ENCODE data around the gene NCOA7.
"Not testable (repeated sequence)": the region's sequence is repeated elsewhere in the genome, so short reads cannot be mapped to it uniquely, and the experiment has no call there.

NCOA7 gene

GRCh38 chr6:125935520-125935919, 144.8 kb downstream of the NCOA7 start:
- not testable (repeated sequence) for H3K79me1 ChIP-seq (ENCODE audit: low read depth, low read length); H2BK5ac ChIP-seq (ENCODE audit: low read length); H3K14ac ChIP-seq (ENCODE audit: low read length); H3K9ac ChIP-seq (ENCODE audit: low read depth, low read length, poor library complexity); H3K23ac ChIP-seq (ENCODE audit: low read depth, low read length, poor library complexity); H3K4me1 ChIP-seq (ENCODE audit: control insufficient read depth in 2 of 2, insufficient read depth in 1 of 2, low read depth in 1 of 2, low read length in 2 of 2); H2BK12ac ChIP-seq (ENCODE audit: low read length); H3K27ac ChIP-seq (replicated peaks; ENCODE audit: low read length); H4K8ac ChIP-seq (ENCODE audit: low read depth, low read length); H4K91ac ChIP-seq (ENCODE audit: low read depth, low read length, poor library complexity); H2AFZ ChIP-seq (ENCODE audit: low read length); H3K27me3 ChIP-seq (ENCODE audit: control insufficient read depth in 3 of 3, insufficient read depth in 3 of 3, low read depth in 1 of 3, low read length in 3 of 3); H2AK5ac ChIP-seq (ENCODE audit: low read depth, low read length); H3K36me3 ChIP-seq (replicated peaks in 1 of 2; ENCODE audit: control insufficient read depth in 2 of 2, insufficient read depth in 2 of 2, low read length in 2 of 2); H2BK15ac ChIP-seq (ENCODE audit: low read length); H2BK120ac ChIP-seq (ENCODE audit: low read depth, low read length); H3K9me3 ChIP-seq (replicated peaks in 1 of 2; ENCODE audit: control insufficient read depth in 2 of 2, insufficient read depth in 1 of 2, low read depth in 1 of 2, low read length in 2 of 2); H3K4me3 ChIP-seq (ENCODE audit: low read length in 2 of 2); H3K4ac ChIP-seq (ENCODE audit: low read length); H3K4me2 ChIP-seq (ENCODE audit: insufficient read depth, low read length, poor library complexity, severe bottlenecking); DNase-seq (ENCODE audit: low spot score); H3K18ac ChIP-seq (ENCODE audit: low read length)
- WGBS, 2 donors (ENCODE audit: extremely low coverage in 2 of 2, insufficient read length in 2 of 2, insufficient replicate concordance in 1 of 2), result no CpG with 5 or more reads among the region's 5 CpGs

- Histone ChIP-seq H3K4me2 (ENCODE audit: insufficient read depth, low read length, poor library complexity, severe bottlenecking) (no peak overlapping the region), H3K79me1 (ENCODE audit: low read depth, low read length) (no peaks in the 10 kb centered on the region), H3K4me1 (ENCODE audit: control insufficient read depth in 2 of 2, insufficient read depth in 1 of 2, low read depth in 1 of 2, low read length in 2 of 2) (no peaks in the 10 kb centered on the region), H3K27me3 (ENCODE audit: control insufficient read depth in 3 of 3, insufficient read depth in 3 of 3, low read depth in 1 of 3, low read length in 3 of 3) (peaks cover 0 to 25% (median 0%) of the 10 kb centered on the region in 3 experiments), H3K4me3 (ENCODE audit: low read length in 2 of 2) (no peak overlapping the region), H3K36me3 (replicated peaks in 1 of 2; ENCODE audit: control insufficient read depth in 2 of 2, insufficient read depth in 2 of 2, low read length in 2 of 2) (no peaks in the 10 kb centered on the region), H3K9ac (ENCODE audit: low read depth, low read length, poor library complexity) (no peak overlapping the region), H3K14ac (ENCODE audit: low read length) (no peak overlapping the region), H2AFZ (ENCODE audit: low read length) (no peak overlapping the region), H3K27ac (replicated peaks; ENCODE audit: low read length) (no peak overlapping the region), H4K8ac (ENCODE audit: low read depth, low read length) (no peak overlapping the region), H3K4ac (ENCODE audit: low read length) (no peak overlapping the region), H2BK12ac (ENCODE audit: low read length) (no peak overlapping the region), H3K9me3 (replicated peaks in 1 of 2; ENCODE audit: control insufficient read depth in 2 of 2, insufficient read depth in 1 of 2, low read depth in 1 of 2, low read length in 2 of 2) (no peaks in the 10 kb centered on the region), H2BK15ac (ENCODE audit: low read length) (no peak overlapping the region), H2BK120ac (ENCODE audit: low read depth, low read length) (no peak overlapping the region), H2BK5ac (ENCODE audit: low read length) (no peak overlapping the region), H4K91ac (ENCODE audit: low read depth, low read length, poor library complexity) (no peak overlapping the region), H2AK5ac (ENCODE audit: low read depth, low read length) (no peak overlapping the region), H3K18ac (ENCODE audit: low read length) (no peak overlapping the region), H3K23ac (ENCODE audit: low read depth, low read length, poor library complexity) (no peak overlapping the region)
- no CpG with 5 or more reads among the region's 1 CpG for WGBS, 2 donors (ENCODE audit: extremely low coverage in 2 of 2, insufficient read length in 2 of 2, insufficient replicate concordance in 1 of 2)
- DNase-seq (ENCODE audit: low spot score), result no peak
Observed at GRCh38 chr6:125939026-125939425, 148.3 kb downstream of the NCOA7 start.

- H2BK12ac ChIP-seq (ENCODE audit: low read length), result no peak overlapping the region
- no peak overlapping the region for H3K23ac ChIP-seq (ENCODE audit: low read depth, low read length, poor library complexity)
- no peak overlapping the region for H2AFZ ChIP-seq (ENCODE audit: low read length)
- H3K18ac ChIP-seq (ENCODE audit: low read length), result no peak overlapping the region
- no peak overlapping the region for H3K4me3 ChIP-seq (ENCODE audit: low read length in 2 of 2)
- no peaks in the 10 kb centered on the region for H3K36me3 ChIP-seq (replicated peaks in 1 of 2; ENCODE audit: control insufficient read depth in 2 of 2, insufficient read depth in 2 of 2, low read length in 2 of 2)
- H3K4ac ChIP-seq (ENCODE audit: low read length), result no peak overlapping the region
- no peak overlapping the region for H2AK5ac ChIP-seq (ENCODE audit: low read depth, low read length)
- no peak for DNase-seq (ENCODE audit: low spot score)
- H3K79me1 ChIP-seq (ENCODE audit: low read depth, low read length), result no peaks in the 10 kb centered on the region
- no peak overlapping the region for H3K14ac ChIP-seq (ENCODE audit: low read length)
- no peak overlapping the region for H4K8ac ChIP-seq (ENCODE audit: low read depth, low read length)
- no CpG with 5 or more reads among the region's 2 CpGs for WGBS, 2 donors (ENCODE audit: extremely low coverage in 2 of 2, insufficient read length in 2 of 2, insufficient replicate concordance in 1 of 2)
- peaks cover 0 to 25% (median 0%) of the 10 kb centered on the region in 3 experiments for H3K27me3 ChIP-seq (ENCODE audit: control insufficient read depth in 3 of 3, insufficient read depth in 3 of 3, low read depth in 1 of 3, low read length in 3 of 3)
- no peak overlapping the region for H2BK120ac ChIP-seq (ENCODE audit: low read depth, low read length)
- no peaks in the 10 kb centered on the region for H3K9me3 ChIP-seq (replicated peaks in 1 of 2; ENCODE audit: control insufficient read depth in 2 of 2, insufficient read depth in 1 of 2, low read depth in 1 of 2, low read length in 2 of 2)
- H3K9ac ChIP-seq (ENCODE audit: low read depth, low read length, poor library complexity), result no peak overlapping the region
- H3K4me1 ChIP-seq (ENCODE audit: control insufficient read depth in 2 of 2, insufficient read depth in 1 of 2, low read depth in 1 of 2, low read length in 2 of 2), result no peaks in the 10 kb centered on the region
- no peak overlapping the region for H3K27ac ChIP-seq (replicated peaks; ENCODE audit: low read length)
- no peak overlapping the region for H2BK5ac ChIP-seq (ENCODE audit: low read length)
- no peak overlapping the region for H3K4me2 ChIP-seq (ENCODE audit: insufficient read depth, low read length, poor library complexity, severe bottlenecking)
- H4K91ac ChIP-seq (ENCODE audit: low read depth, low read length, poor library complexity), result no peak overlapping the region
- H2BK15ac ChIP-seq (ENCODE audit: low read length), result no peak overlapping the region
Observed at GRCh38 chr6:125939791-125940190, 149.0 kb downstream of the NCOA7 start.

GRCh38 chr6:125940247-125941041, 149.7 kb downstream of the NCOA7 start:
- no peak overlapping the region for H3K4me2 ChIP-seq (ENCODE audit: insufficient read depth, low read length, poor library complexity, severe bottlenecking)
- no peaks in the 10 kb centered on the region for H3K4me1 ChIP-seq (ENCODE audit: control insufficient read depth in 2 of 2, insufficient read depth in 1 of 2, low read depth in 1 of 2, low read length in 2 of 2)
- H3K79me1 ChIP-seq (ENCODE audit: low read depth, low read length), result no peaks in the 10 kb centered on the region
- H3K27me3 ChIP-seq (ENCODE audit: control insufficient read depth in 3 of 3, insufficient read depth in 3 of 3, low read depth in 1 of 3, low read length in 3 of 3), result peaks cover 0 to 25% (median 0%) of the 10 kb centered on the region in 3 experiments
- H2BK12ac ChIP-seq (ENCODE audit: low read length), result no peak overlapping the region
- no peak overlapping the region for H2BK5ac ChIP-seq (ENCODE audit: low read length)
- H3K27ac ChIP-seq (replicated peaks; ENCODE audit: low read length), result no peak overlapping the region
- no peak for DNase-seq (ENCODE audit: low spot score)
- no peak overlapping the region for H3K9ac ChIP-seq (ENCODE audit: low read depth, low read length, poor library complexity)
- no peak overlapping the region for H3K23ac ChIP-seq (ENCODE audit: low read depth, low read length, poor library complexity)
- peak overlapping the region; percentile 10 for H2AFZ ChIP-seq (ENCODE audit: low read length)
- H2BK120ac ChIP-seq (ENCODE audit: low read depth, low read length), result no peak overlapping the region
- no peak overlapping the region for H4K91ac ChIP-seq (ENCODE audit: low read depth, low read length, poor library complexity)
- WGBS, 2 donors (ENCODE audit: extremely low coverage in 2 of 2, insufficient read length in 2 of 2, insufficient replicate concordance in 1 of 2), result no CpG with 5 or more reads among the region's 5 CpGs
- no peaks in the 10 kb centered on the region for H3K36me3 ChIP-seq (replicated peaks in 1 of 2; ENCODE audit: control insufficient read depth in 2 of 2, insufficient read depth in 2 of 2, low read length in 2 of 2)
- no peak overlapping the region for H2BK15ac ChIP-seq (ENCODE audit: low read length)
- H2AK5ac ChIP-seq (ENCODE audit: low read depth, low read length), result no peak overlapping the region
- no peak overlapping the region for H3K4me3 ChIP-seq (ENCODE audit: low read length in 2 of 2)
- H3K14ac ChIP-seq (ENCODE audit: low read length), result no peak overlapping the region
- H3K18ac ChIP-seq (ENCODE audit: low read length), result no peak overlapping the region
- no peak overlapping the region for H3K4ac ChIP-seq (ENCODE audit: low read length)
- H3K9me3 ChIP-seq (replicated peaks in 1 of 2; ENCODE audit: control insufficient read depth in 2 of 2, insufficient read depth in 1 of 2, low read depth in 1 of 2, low read length in 2 of 2), result no peaks in the 10 kb centered on the region
- no peak overlapping the region for H4K8ac ChIP-seq (ENCODE audit: low read depth, low read length)
